Islet precursor cell (in vitro differentiated cells): Measurements from ENCODE around the gene TBL1X.

Source experiments
- DNase-seq: peaks from one replicate; pipeline ENCODE4 v3.0.0-alpha.2; 2018

TBL1X gene

DNA sequence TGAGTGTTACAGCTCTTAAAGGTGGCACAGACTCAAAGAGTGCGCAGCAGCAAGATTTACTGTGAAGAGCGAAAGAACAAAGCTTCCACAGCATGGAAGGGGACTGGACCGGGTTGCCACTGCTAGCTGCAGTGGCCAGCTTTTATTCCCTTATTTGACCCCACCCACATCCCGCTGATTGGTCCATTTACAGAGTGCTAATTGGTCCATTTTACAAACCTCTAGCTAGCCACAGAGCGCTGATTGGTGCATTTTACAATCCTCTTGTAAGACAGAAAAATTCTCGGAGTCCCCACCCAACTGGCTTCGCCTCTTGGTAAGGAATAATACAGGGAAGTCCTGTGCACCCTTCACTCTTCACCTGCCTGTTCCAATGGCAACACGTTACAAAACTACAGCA, 319.5 kb downstream of the TBL1X start:
- DNase-seq = no peak

DNA sequence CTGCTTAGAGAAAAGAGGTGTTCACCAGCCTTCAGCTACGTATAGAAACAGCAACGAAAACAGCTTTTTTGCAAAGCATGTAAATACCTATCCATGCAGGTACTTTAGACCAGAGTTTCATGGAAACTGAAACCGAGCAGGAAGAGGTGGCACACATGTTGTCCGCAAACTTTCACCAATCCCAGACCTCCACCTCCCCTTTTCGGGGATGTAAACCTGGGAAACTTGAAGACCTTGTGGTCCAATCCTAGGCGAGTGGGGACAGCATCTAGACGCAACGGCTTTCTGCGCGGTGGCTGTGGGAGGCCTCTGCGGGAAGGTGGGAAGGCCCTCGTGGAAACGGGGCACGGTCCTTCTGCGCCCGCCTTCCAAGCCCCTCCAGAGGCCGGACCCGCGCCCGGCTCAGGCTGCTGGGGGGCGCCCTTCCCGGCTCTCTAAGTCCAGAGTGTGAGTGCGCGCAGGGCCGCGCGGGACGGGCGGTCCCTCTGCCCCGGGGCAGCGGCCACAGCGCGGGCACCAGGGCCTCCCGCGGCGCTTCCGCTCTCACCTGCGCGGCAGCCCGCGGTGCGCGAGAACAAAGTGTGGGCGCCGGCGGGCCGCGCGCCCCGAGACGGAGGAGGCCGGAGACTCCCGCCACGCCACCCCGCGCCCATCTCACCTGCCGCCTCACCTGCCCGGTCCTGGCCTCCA, 320.5 kb downstream of the TBL1X start:
- DNase-seq = no peak

GRCh38 chrX:9785944-9786797, 321.3 kb downstream of the TBL1X start, which contains the start of gene SHROOM2:
Gene SHROOM2, plus strand, starts transcription at chrX:9786429. Its CDS starts 117 bp downstream, at chrX:9786546.
- peak; percentile 69 for DNase-seq

DNA sequence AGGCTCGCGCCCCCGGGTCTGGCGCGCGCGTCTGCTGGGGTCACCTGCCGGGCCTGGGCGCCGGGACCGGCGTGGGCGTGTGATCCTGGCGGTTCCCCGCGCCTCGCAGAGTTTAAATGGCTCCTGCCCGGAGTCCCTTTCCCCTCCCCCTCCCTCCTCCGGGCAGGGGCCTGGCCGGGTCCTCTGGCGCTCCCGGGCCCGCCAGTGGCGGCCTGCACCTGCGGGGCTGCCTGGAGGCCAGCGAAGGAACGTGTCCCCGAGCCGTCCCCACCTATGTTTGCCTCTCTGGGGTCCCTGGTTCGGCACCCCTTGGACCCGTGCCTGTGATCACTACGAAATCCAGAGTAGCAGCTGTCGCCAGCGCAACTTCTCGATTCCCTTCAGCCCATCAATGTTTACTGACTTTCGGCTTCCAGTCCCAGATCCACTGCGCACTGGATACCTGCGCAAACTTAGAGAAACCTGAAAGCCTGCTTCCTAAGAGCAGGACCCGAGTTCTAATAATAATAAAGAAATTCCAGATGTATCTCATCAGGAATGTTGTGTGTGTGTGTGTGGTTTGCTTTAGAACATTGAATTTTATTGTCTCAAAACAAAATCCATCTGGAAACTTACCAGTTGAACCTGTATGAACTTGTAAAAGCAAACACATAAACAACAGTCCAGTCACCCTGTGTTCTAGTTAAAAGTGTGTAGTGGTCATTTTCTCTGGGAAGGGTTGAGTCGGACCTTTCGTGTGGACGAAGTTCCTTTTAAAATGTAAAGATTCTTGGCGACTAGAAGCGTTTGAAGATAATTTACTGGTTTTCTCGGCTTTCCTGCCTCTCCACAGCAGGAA, 322.2 kb downstream of the TBL1X start:
- DNase-seq = peak; percentile 59

DNA sequence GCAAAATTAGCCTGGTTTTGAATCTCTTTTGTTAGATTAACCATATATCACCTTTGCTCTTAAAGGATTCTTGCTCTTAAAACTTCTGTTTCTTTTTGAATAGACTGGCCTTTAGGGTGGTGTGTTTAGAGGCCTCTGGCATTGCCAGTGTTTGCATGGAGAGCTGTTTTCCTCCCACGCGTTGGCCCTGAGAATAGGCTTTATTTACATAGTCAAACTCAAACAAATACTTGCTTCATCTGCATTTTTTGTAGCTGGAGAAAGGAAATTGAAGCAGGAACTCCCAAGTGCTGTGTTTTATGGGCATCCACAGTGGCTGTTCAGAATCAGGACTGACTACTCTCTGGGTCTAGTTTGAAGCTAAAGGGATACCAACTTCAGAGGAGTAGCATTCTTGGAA, 324.1 kb downstream of the TBL1X start:
- DNase-seq = no peak

DNA sequence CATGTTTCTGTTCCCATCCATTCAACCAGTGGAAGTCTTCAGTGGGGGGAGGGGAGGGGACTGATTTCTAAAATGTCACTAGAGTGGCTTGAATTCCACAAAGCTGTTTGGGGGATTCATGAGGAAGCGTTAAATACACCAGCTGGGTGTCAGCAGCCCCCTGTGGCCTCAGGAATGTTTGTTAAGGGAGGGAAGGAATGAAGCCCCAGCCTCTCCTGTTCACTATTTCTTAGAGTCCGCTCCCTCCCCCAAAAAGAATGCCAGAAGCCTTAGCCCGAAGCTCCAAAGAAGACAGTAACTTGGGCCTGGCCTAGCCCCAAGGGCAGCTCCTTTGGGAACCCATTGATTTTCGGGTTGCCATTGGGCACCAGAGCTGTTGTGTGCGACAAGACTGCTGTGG, 324.7 kb downstream of the TBL1X start:
- DNase-seq = no peak
